Central memory CD4-positive, alpha-beta T cell (primary cell): ENCODE measurements around the gene MUS81.
"Not testable (repeated sequence)": the region's sequence is repeated elsewhere in the genome, so short reads cannot be mapped to it uniquely, and the experiment has no call there.

Source experiments
- DNase-seq: peaks from one replicate; pipeline ENCODE4 v3.0.0; 2022
- total RNA-seq, 3 experiments: gene quantifications; one replicate each; lab custom pipeline; 2026; lab: John Stamatoyannopoulos, UW

The MUS81 gene, protein sequence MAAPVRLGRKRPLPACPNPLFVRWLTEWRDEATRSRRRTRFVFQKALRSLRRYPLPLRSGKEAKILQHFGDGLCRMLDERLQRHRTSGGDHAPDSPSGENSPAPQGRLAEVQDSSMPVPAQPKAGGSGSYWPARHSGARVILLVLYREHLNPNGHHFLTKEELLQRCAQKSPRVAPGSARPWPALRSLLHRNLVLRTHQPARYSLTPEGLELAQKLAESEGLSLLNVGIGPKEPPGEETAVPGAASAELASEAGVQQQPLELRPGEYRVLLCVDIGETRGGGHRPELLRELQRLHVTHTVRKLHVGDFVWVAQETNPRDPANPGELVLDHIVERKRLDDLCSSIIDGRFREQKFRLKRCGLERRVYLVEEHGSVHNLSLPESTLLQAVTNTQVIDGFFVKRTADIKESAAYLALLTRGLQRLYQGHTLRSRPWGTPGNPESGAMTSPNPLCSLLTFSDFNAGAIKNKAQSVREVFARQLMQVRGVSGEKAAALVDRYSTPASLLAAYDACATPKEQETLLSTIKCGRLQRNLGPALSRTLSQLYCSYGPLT
- 66.7 to 74.4 (median 68.5) reads per million in 3 experiments for total RNA-seq

DNA sequence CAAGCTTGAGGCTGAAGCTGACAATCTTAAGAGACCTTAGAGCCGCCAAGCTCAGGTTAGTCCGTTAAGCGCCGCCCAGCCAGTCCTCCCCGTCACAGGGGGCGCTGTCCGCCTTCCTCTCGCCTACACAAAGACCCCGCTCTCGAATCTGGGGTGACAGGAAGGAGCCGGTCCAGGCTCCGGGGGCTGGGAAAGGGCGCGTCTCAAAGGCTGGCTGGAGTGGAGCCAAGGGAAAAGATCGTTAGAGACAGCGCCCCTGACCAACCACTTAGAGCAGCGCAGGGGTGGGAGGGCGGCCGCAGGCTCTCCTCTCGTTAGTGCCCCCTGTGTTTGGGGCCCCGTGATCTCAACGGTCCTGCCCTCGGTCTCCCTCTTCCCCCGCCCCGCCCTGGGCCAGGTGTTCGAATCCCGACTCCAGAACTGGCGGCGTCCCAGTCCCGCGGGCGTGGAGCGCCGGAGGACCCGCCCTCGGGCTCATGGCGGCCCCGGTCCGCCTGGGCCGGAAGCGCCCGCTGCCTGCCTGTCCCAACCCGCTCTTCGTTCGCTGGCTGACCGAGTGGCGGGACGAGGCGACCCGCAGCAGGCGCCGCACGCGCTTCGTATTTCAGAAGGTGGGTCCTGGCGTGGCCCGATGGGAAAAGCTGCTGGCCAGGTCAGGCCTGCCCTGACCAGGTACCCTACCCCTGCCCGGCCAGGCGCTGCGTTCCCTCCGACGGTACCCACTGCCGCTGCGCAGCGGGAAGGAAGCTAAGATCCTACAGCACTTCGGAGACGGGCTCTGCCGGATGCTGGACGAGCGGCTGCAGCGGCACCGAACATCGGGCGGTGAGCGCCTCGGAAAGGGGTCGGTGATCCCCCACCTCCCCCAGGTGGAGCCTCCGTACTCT, at the start of gene MUS81:
MUS81 (plus strand) TSS at position 156 of the 887 bp plus-strand sequence; CDS start at position 477, 321 bp downstream.
- peak; percentile 92 for DNase-seq

DNA sequence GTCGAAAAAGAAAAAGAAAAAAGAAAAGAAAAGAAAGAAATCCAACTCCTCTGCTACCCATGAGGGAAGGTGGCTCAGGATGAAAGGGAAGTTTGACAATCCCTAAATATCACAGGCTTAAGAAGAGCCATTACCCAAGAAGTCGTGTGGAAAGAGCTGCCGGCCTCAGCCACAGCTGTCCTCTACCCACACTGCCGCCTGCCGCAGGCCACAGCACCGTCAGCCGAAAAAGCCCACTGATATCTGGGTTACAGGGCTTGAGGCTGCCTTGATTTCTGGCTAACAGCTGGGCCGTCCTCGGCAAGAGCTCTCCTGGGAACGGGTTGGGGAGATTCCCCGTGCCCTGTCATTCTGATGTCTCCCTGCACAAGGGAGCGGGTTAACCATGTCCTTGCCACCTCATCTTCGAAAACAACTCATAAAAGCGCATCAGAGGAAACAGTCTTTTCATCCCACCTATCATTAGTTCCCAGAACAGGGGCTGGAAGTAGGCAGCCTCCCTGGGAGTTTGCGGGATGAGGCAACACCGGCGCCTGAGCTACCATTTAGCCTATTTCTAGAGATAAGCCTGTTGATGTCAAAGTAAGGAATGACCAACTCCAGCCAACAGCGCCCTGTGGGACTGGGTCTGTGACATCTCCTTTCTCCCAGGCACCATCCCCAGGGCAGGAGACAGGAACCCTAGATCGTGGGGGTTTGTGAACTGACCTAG, 48.3 kb upstream of the MUS81 start:
- no peak for DNase-seq

DNA sequence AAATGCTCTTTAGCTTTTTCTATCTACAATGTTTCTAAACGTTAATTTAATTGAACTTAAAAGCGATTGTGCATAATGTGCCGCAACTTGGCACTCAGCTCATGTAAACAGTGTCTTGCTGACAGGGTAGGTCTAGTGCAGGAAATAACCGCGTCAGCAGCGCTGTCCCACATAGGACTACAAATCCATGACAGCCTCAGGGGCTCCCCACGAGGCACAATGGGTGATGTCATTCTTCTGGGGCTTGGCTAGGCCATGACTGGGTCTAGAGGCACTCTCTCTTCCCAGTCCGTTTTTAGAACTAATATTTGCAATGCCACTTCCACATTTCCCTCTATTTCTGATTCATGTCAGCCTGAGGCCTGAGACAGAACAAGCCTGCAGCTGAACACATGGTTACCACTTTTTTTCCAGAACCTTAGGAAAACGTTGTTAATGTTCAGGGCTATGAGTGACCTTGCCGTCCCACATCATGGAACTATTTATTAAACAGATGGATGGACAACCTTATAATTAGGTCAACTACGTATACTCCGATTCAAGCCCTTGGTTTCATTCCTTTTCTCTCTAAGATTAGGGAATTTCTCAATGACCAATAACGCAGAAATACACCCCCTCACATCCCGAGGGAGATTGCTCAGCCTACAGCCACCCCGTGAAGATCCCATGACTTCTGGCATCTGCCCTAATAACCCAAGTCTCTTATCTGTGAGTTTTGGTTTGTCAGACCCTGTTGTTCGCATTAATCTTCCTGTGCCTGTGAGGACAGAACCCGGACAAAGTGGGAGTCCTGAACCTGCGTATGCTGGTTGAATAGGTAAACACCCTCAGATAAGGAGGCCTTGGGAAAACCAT, 45.9 kb upstream of the MUS81 start:
- DNase-seq: no peak

DNA sequence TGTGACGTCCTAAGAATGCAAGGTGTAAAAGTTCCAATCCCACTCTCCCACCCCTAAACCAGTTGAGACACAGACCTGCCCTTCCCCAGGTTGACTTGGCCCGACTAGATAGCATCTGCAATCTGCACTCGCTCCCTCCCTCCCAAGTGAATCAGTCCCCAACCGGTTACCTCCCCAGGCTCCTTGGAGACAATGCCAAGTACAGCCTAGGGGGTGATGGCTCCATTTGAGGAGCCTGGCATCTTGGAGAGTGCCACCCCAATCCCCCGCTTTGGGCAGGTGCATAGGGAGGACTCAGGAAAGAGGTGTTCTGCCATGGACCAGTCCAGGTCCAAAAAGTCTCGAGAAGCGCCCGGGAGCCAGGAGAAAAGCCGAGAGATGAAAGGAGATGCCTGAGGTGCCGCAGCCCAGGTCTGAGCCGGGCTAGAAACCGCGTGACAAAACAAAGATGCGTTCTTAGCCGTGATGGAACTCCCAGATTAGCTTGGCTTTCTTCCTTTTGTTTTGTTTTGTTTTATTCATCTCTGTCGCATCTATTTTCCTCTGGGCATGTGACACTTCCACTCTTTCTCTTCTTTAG, 45.2 kb upstream of the MUS81 start:
- DNase-seq: no peak

DNA sequence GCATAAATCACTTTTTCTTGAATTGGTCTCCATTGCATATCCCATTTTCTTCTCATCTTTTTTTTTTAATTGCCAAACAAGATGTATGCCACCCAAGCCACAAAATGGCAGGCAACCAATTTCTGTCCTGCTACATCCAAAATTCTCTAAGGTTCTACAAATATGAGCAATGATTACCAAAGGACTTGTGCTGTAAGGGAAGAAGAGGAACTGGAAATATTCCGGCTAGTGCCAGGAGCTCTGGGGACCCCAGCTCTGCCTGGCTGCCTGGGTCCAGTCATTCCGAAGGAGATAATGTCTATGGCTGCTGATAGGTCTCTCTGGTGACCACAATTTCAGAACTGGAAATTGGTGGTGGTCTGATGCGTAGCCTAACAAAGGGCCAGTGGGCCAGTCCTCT, 43.5 kb upstream of the MUS81 start:
- DNase-seq: no peak

DNA sequence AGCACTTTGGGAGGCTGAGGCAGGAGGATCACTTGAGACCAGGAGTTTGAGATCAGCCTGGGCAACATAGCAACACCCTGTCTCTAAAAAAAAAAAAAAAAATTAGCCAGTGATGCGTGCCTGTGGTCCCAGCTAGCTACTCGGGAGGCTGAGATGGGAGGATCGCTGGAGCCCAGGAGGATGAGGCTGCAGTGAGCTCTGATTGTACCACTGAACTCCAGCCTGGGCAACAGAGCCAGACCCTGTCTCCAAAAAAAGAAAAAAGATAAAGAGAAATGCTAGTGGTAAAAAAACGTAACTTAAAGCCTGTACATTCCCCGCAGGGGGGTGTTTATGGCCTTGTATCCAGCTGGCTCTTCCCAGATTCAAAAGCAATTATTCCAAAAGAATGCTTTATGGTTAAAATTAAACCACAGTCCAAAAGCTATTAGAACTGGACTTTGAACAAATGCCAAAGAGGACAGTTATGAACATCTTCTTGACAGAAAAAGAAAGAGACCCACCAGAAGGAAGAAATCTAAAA, 42.9 kb upstream of the MUS81 start:
- DNase-seq: no peak

DNA sequence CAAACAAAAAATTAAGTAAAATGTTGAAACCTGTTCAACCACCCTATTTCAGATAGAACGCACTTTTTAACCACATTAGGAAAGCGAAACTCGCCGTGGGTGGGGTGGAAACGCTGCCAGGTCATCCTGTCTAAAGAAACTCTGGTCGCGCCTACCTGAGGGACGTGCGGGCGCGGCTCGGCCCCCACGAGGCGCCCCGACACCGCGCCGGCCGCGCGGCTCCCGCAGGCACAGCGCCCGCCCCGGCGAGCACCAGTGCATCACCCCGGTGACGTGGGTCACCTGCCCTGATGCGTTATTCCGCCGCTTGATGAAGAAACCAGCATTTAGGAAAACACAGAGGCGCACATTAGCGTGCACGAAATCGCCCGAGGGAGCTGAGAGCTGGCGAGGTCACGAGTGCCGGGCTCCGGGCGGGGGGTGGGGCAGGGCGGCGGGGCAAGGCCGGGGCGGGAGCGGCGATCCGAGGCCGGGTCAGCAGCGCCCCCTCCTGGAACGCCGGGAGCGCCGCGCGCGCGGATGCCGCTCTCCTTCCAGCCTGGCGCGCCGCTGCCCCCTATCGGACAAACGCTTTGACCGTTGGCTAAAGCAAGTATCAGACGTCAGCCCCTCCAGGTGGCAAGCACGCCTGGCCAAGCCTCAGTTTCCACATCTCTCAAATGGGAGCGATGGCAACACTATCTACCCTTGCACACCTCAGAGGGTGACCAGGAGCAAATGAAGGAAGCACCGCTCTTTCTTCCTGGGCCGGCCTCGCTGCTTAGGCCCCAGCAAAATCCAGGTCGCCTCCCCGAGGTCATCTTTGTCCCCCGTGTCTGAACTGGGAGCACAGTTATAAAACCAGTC, 42.2 kb upstream of the MUS81 start:
- DNase-seq: peak; percentile 85

DNA sequence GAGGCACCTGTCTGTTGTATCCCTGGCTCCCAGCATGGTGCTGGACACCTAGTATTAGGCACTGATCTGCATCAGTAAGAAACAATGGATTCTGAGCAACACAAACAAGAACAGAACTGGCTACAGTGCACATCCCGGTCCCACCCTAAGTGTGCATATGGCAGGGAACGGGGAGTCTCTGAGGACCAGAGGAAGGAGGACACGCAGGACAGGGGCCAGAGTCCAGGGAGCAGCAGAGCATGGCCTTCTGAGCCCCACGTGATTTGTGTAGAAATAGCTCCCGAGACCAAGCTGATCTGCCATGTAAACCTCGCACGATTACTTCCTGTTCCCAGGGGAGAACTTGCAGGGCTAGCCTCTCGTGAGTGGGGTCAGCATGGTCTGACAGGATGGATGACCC, 39.1 kb upstream of the MUS81 start:
- DNase-seq: no peak

DNA sequence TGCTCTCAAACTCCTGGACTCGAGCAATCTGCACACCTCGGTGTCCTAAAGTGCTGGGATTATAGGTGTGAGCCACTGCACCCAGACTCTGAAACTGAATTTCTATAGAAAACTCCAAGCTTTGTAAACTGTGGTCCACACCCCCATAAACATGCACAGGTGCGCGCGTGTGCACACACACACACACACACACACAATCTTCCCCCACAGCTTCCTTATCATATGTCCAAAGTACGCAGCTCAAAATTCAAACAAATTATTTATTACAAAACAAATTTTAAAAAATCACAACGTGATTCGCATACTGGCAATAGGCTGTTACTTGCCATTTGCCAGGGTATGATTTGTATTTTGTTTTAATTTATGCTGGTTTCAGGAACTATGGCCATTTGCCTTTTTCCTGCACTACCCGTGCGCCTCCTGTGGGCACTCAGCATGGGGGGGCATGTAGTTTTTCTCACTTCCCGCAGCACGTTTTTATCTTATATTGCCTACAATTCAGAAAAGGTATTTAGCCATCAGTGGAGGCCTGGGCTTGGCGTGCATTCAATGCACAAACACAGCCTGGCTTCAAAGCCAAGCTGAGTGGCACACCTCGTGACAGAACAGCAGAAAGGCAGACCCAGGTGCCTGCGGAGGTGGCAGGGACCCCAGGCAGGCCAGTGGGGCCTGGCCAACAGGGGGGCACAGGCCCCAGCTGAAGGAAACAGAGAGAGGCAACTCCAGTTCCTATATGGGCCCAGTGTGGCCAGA, 37.3 kb upstream of the MUS81 start:
- DNase-seq: no peak

DNA sequence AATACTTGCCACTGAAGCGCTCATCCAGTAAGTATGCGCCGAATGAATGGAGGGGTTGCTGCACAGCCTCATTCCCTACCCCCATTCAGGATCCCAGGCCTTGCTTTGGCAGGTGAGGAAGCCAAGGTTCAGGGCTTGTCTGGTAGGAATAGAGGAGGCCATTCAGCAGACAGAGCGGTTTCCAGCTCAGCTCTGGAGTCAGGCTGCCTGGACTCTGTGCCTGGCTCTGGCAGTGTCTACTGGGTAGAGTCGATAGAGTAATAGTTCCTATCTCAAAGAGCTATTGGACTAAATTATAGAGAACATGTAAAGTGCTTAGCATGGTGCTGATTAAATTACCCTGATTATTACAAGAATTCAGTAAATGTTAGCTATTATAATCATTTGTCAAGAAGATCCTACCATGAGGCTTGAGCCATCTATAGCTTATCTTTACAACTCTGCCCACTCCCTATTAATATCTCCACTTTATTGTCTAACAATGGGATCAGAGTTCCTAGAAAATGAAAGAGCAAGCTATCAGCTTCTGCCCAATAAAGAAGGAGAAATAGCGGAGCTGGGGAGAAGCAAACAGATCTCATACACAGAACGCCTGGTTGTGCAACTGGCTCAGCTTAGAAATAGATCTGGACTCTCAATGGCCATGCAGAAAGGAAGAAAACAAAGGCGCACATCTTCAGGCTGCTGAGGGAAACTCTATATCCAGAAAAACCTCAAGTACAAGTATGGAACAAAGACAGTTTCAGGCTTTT, 33.1 kb upstream of the MUS81 start:
- no peak for DNase-seq

DNA sequence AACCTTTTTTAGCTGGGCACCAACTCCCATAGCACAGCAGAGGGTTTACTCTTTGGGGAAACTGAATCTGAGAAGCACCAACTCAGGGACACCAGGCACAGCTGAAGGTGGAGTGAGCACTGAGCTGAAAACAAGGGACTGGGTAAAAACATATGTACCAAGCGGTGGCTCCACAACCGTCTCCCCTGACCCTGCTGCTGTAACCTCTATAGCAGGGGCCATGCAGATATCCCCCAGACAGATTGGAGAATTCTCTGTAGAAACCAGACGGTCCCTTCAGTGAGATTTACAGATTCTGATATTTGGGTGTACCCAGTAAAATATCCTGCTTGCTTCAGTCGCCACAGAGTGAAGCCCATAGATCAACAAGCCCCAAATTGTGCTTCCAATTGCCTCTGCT, 30.8 kb upstream of the MUS81 start:
- DNase-seq: no peak

DNA sequence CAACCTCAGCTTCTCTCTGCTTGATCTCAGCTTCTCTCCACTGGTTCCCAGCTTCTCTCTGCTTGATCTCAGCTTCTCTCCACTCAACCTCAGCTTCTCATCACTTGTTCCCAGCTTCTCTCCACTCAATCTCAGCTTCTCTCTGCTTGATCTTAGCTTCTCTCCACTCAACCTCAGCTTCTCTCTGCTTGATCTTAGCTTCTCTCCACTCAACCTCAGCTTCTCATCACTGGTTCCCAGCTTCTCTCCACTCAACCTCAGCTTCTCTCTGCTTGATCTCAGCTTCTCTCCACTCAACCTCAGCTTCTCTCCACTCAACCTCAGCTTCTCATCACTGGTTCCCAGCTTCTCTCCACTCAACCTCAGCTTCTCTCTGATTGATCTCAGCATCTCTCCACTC, 28.0 kb upstream of the MUS81 start:
- not testable (repeated sequence) for DNase-seq

DNA sequence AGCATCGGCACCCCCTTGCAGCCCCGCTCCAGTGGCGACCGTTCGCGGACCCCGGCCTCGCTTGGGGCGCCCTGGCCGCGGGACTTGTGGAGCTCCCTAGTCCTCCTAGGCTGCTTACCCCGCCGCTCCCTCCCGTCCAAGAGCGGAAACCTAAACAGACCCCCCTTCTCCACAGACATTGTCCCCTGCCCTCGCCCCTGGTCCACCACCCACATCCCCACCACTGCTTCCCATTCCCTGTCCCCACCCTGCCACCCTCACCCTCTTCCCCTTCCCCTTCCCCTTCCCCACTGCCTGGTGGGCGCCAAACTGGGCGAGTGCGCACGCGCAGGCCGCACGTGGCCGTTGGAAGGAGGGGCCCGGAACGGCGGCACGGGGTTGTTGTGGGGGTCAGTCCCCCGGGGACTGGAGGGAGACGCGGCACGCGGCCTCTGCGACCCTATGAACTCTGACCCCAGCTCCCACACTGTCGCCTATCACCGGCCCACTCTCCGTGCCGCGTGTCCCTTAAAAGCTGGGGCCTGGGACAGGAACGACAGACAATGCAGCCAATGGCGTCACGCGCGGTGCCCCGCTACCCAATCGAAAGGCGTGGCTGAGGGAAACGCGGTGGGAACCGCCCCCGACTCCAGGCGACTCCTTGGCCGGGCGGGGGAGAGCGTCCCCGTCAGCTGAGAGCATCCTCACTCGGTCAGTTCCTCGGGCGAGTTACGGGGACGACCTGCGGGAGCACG, 26.8 kb upstream of the MUS81 start, which contains the start of gene SNX32:
SNX32 (plus strand) TSS at position 667 of the 734 bp plus-strand sequence. CDS start 103 bp downstream, outside the sequence.
- DNase-seq: peak; percentile 91

DNA sequence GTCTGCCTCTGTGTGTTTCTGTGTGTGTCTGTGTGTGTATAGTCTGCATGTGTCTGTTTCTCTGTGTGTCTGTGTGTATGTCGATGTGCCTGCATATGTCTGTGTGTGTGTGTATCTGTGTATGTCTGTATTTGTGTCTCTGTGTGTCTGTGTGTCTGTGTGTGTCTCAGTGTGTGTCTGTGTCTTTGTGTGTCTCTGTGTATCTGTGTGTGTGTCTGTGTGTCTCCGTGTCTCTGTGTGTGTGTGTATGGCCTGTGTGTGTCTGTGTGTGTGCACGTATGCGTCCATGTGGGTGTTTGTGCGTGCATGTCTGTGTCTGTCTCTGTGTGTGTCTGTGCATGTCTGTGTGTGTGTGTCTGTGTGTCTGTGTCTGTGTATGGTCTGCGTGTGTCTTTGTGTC, 26.0 kb upstream of the MUS81 start:
- DNase-seq: no peak

DNA sequence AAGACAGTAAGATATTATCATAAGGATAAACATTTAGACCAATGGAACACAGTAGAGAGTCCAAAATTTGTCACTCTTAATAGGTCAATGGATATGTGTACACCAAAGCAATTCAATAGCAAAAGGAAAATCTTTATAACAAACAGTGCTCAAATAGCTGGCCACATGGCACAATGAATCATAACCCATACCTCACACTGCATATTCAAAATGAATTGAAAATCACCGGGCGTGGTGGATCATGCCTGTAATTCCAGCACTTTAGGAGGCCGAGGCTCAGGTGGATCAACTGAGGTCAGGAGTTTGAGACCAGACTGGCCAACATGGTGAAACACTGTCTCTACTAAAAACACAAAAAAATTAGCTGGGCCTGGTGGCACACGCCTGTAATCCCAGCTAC, 18.1 kb upstream of the MUS81 start:
- DNase-seq: no peak

DNA sequence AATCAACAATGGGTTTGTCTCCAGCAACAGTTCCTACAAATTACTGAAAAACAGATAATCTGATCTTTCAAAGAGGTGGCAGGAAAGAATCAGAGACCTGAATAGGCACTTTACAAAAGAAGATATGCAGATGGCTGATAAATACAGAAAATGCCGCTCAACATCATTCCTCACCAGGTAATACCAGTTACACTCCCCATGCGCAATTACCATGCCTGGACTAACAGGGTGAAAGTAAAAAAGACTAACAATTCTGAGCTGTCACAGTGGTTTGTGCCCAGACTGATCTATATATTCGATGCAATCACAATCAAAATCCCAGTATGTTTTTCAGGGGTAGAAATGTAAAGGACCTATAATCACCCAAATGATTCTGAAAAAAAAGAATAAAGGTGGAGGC, 16.4 kb upstream of the MUS81 start:
- DNase-seq: no peak

DNA sequence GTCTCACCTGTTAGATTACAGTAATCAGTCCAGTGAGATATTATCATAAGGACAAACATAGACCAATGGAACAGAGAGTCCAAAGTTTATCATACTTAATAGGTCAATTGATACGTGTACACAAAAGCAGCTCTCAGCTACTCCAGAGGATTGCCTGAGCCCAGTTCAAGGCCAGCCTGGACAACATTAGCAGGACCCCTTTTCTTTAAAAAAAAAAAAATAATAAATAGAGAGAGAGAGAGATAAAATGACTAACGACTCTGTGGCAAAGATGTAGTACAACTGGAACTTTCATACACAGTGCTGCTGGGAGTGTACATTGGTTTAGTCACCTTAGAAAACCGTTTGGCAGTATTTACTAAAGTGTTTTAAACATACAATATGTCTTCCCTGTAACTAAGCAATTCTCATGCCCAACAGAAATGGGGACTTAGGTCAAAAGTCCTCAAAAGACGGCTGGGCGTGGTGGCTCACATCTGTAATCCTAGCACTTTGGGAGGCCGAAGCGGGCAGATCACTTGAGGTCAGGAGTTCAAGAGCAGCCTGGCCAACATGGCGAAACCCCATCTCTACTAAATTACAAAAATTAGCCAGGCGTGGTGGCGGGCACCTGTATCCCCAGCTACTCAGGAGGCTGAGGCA, 15.9 kb upstream of the MUS81 start:
- DNase-seq: no peak
